ENCODE data around the gene HNF1B.
A peak's percentile ranks its signal among the peaks of the same experiment; 100 is the strongest.

The HNF1B gene

DNA sequence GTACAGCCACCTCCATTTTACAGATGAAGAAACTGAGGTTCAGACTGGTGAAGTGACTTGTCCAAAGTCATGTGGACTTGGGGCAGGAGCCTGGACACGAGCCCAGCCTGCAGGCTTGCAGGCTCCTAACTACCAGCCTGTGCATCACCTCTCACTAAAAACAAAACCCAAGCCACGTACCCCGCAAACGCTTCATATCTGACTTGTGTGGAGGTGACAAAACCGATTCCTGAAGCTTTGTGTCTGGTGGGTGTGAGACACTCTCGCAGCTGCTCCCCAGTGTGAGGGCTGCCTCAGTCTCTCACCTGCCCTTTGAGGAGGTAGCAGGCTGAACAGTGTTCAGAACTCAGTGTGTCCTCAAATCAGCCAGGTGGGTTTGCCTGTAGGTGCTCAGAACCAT is 8.4 kb downstream of the HNF1B start:
- no peak for DNase-seq (ENCODE audit: low read depth)

DNA sequence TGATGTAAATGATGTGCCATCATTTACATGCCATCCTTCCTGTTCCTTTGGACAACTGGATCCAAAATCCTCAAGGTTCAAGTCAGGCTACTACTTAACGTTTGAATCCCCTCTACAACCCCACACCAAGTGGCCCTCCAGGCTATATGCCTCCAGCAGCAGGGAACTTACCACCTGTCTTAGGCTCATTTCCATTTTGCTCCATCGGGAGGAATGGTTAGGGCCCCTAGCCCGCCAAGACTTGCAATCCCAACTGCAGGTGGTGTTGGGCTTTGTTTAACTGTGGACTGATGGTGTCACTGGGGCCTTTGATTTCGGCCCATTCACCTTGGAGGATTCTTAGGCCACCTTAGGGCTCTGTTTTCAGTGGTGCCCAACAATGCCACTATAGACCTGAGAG is 9.7 kb downstream of the HNF1B start:
- DNase-seq (ENCODE audit: low read depth) = no peak

DNA sequence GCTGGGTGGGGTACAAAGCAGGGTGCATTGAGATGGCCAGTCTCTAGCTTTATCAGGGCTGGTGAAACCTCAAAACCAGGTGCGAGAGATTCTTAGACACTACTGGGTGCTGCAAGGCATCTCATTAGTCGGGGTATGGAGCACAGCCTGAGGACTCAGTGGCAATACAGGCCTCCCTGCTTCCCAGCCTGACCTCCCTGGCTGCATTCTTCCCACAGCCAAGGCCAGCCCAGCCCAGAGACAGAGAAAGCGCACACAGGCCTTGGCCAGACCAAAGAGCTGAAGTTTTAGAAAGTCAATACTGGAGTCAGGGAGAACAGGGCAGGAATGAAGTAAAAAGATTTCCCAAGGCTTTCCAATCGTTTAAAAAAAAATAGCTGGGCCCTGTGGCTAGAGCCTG is 12.5 kb downstream of the HNF1B start:
- DNase-seq (ENCODE audit: low read depth) = no peak

DNA sequence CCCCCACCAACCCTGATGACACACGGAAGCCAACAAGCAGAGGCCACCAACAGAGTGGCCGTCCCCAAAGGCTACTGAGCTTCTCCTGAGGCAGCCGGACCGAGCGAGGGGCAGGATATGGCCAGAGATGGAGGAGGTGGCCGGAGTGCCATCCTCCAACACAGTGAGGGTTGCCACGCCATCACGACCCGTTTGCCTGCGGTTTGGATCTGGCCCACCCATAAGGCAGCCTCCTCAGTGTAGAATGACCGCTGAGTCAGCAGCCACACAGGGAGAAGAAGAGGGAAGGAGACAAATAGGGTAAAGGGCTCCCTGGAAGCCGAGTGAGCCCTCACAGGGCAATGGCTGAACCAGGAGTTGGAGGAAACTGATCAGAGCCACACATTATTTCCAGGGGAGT is 13.8 kb downstream of the HNF1B start:
- DNase-seq (ENCODE audit: low read depth) = no peak

DNA sequence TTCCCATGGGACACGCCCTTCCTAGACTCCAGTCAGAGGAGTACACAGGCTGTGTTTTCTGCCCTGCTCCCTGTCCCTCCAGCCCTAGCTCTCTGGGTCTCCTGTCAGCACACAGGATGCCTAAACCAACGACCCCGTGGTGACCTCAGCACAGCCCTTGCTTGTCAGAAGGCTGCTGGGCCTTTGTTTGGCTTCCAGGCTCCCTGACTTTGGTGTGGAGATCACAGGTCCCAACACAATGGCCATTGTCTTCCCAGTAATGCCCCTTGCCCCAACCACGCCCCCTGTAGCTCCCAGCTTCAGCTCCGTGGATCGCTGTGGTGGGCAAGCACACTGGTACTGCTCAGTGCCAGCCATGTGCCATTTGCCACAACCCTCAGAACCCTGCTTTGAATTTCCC is 15.0 kb downstream of the HNF1B start:
- DNase-seq (ENCODE audit: low read depth) = no peak

DNA sequence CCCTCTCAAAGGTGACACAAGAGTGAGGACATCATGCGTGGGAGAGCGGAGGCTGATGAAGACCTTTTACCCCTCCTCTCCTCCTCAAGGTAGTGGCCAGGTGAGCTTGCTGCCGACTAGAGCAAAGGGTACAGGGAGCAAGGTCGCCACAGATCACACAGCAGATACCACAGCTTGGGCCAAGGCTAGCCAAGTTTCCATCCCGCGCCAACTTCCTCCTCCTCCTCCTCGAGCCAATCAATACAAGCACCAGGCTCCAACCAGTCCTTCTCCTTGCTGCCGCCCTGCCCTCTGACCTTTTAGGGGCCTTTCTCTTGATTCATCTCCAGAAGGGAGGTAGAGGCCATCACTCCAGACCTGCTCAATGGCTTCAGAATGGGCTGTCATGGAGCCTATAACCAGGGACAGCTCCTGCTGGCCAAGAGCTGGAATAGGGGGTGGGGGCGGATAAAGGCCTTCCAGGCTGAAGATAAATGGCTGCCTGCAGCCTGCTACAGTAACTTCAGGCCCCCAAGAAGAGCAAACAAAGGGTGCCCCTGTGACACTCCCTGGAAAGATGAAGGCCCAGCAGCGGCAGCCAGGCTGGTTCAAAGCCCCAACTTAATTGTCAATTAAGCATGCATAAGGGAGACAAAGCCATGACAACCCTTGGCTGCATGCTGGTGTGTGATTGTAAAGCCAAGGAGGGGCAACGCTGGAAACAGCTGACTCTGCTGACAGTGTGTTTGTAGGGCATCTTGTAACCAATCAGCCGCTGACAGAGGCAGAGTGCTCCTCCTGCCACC is 17.8 kb downstream of the HNF1B start:
- no peak for DNase-seq (ENCODE audit: low read depth)

DNA sequence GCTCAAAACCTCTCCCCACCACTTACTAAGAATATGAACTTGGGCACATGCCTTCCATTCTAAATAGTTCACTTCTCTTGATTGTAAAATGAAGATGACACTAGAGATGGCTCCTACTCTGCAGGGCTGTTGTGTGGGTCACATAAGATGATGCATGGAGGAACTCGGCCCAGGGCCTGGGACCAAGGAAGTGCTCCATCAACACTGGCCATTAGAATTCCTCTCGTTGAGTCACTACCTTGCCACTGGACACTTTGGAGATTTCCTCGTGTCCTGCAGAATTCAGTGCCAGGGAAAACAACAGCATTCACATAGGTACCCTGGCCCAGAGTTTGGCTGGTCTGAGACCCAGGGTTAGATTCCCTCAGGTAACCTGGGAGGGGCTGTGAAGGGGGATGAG is 18.6 kb downstream of the HNF1B start:
- DNase-seq (ENCODE audit: low read depth) = no peak

DNA sequence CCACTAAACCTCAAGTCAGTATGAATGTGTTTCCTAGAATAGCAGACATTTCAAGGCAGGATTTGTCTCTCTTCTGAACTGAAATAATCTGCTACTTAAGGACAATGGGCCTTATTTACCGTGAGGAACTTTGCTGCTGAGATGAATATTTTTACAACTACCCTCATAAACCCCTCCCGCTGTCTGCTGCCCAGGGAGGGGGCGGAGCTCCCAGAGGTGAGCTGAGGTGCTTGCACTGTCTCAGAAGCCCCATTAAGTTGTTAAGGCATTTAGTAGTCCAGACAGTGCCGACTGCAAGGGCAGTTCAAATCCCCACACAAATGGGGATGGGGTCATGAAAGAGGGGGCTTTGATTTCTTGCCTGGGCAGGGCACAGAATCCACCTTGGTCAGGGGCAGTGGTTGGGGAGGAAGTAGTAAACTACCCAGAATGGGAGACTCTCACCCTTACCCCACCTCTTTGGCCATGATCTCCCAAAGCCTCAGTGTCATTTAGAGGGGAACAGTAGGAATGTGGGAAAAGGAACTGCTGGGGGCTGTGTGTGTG is 19.2 kb downstream of the HNF1B start:
- no peak for DNase-seq (ENCODE audit: low read depth)

DNA sequence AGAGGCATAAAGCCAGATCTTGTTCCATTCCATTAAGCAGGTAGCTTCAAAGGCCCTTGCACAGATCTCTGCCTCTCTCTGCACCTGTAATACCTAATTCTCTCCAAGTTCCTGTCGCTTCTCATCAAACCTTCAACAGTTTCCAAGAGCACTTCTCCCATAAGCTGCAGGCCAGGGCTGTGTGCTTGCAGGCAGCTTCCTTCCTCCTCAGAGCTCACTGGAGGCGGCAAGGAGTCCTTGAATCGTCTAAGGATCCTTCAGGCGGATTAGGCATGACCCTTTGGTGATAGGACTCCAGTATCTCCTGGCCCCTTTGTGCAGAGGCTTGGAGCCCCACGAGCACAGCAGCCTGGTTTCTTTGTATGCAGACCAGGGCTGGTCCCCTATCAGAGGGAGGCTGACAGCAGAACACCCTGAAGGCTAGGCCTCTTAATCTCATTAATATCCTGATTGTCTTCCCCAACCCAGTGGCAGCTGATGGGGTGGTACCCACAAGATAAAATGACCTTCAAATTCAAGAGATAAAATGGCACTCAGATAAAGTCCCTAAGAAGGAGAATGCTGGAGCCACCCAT is 19.8 kb downstream of the HNF1B start:
- no peak for DNase-seq (ENCODE audit: low read depth)

DNA sequence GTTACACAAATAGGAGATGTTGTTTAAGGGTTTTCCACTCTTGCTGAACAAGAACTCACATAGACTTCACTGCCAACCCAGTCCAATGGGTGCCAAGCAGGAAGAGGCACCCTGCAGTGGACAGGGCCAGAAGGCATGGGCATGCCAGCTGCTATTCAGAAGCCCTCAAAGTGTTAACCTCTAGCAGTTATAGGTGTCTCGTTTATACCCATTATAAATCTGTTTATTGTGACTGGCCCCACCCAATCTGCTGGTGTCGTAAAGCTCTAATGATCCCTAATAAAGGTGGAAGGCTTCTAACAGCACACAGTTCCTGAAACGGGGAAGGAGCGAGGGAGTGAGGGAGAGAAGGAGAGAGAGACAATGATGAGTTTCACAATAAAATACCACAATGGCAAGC is 23.9 kb downstream of the HNF1B start:
- DNase-seq (ENCODE audit: low read depth) = no peak

DNA sequence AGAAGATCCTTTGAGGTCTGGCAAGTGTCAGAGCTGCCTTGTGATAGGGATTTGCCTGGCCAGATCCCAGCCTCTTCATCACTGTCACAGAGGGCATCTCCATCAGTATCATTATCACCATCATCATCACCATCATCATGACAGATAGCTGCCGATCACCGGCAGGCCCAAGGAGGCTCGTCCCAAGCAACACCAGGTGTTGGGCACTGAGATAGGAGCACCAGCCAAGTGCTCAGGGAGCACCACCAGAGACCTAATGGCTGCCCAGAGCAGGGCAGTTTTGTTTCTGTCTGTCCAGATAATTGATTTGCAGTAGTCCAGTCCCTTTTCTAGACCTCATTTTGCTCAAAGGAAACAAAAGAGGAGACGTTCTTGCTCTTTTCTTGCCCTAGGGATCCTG is 25.0 kb downstream of the HNF1B start:
- DNase-seq (ENCODE audit: low read depth) = no peak

DNA sequence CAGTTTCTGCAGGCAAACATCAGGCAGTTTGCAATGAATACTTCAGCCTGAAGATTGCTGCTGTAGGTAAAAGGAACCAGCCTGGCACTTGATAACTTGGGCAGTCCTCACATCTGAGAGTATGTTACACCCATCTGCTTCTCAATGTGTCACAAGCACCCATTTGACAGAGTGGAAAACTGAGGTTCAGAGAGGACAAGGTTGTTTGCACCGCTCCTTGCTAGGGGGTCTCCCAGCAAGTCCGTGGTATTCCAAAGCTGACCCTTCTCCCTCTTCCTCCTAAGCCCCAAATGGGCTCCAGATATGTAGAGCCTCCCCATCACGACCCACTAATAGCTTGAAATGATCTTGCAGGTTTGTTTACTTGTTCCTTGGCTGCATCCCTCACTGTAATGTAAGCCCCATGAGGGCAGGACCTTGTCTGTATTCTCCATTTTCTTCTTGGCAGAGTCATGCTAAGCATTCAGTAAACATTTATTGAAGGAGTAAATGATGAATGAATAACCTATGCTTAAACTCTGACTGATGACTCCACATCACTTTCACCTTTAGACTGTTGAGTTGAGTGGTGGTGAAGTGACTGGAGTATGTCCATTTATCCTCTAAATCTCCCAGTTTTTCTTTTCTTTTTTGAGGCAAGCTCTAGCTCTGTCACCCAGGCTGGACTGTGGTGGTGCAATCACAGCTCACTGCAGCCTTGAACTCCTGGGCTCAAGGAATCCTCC is 26.4 kb downstream of the HNF1B start:
- DNase-seq (ENCODE audit: low read depth) = no peak

DNA sequence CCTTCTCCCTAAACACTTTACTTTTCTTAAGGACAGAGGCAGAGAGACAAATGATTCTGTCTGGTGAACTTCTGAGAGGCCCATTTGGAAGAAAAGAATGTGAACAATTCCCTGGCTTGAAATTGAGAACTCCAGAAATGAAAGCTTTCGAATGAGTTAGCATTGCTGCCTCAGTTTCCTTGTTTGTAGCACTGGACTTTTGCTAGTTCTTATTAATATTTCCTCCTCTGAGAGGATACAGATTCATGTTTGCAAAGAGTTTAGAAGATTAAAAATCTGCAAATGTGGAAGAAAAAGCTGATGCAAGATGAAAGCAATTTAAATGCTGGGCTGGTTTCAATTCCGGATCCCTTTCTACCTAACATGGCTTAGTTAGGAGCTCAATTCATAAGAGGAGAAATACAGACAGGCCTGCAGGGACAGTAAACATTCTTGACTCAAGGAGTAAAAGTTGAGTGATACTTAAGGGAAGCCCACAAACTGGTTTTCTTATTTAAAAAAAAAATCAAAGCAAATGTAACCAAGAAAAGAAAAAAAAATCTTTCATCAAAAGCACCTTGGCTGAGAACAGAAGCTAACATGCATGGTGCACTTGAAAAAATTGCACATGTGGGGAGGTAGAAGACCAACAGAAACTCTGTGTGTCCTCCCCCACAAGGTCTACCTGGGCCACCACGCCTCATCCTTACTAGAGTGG is 27.1 kb downstream of the HNF1B start:
- DNase-seq (ENCODE audit: low read depth) = no peak

DNA sequence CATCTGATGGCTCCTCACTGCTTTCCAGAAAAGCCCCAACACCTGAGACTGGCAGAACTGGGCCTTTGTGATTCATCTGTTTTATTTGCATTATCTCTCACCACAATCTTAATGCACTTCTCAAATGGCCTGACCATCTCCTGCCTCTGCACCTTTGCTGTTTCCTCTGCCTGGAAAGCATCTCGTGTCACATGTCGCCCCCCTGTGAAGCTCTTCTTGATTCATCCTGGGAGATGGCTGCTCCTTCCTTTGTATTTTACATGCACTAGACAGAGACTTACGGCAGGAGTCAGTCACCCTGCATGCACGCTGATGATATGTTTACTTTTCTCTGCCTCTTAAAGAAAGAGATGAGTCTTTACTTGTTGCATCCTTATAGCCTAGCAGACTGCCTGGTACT is 30.0 kb downstream of the HNF1B start:
- no peak for DNase-seq (ENCODE audit: low read depth)

DNA sequence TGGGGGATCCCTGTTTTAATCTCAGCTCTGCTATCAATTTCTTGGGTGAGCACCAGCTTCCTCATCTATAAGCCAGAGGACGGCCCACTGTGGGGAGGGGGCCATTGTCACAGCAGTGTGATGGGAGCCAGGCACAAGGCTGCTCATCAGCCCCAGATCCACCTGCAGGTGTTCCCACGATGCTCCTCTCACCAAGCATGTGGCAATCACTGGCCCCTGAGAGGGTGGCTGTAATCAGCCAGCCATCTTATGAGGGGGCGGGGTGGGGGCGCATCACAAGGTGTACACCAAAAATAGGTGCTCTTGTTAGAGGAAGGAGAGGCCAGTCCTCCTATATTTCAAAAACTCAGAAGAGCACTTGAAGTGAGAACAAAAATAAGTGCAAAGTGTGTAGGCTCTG is 31.2 kb downstream of the HNF1B start:
- DNase-seq (ENCODE audit: low read depth) = no peak

DNA sequence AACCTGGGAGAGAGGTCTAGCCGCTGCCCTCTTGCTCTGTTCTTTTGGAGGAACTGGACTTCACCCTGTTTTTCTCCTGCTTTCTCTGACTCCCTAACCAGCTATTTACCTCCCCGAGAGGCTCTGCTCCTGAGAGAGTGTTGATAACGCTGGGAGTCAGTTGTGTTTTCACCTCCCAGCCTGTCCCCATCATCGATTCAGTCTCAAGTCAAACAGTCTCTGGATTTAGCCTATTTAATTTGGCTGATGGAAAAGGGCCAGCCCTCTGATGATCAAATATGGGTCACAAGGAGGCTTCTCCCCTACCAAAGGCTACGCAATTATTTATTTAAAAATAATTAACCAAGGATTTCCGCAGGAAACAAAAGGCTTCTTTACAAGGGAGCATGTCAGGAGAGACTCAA is 31.8 kb downstream of the HNF1B start:
- DNase-seq (ENCODE audit: low read depth) = no peak

DNA sequence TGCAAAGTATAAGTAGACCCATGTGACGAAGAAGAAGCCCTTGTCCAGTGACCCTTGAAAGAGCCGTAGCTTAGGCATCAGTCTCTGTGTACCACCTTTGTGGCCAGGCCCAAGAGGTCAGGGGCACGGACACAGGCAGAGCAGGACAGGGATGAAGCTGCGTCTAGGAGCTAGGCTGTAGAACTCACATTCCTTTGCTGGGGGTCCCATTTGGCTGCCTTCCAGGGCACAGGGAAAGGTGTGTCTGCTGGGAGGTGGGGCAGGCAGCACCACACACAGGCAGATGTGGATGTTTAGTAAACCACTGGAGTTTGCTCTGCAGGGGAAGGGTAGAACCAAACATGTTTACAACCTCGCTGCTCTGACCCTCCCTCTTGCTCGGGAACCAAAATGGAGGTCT is 33.7 kb downstream of the HNF1B start:
- DNase-seq (ENCODE audit: low read depth) = no peak

DNA sequence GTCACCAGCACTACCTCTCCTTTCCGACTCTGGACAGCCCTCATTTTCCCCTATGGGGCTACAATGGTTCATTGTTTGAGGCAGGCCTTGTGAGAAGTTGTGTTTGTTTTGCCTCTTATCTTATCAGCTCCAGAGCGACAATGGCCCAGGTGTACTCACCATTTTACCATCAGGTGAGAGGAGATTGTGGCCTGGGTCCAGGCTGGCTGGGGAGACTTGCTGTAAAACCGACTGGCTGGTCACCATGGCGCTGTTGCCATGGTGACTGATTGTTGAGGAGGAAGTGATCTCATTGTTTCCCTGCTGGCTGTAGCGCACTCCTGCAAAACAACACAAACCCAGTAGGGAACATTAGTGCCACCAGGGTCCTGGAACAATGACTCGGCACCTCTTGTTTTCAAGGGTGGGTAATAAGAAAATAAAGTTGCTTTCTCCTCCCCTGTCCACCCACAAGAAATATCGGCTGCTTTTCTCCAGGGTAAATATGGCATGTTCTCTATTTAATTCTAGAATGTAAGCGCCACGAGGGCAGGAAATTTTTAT is 34.4 kb downstream of the HNF1B start:
- peak; percentile 60 for DNase-seq (ENCODE audit: low read depth)

DNA sequence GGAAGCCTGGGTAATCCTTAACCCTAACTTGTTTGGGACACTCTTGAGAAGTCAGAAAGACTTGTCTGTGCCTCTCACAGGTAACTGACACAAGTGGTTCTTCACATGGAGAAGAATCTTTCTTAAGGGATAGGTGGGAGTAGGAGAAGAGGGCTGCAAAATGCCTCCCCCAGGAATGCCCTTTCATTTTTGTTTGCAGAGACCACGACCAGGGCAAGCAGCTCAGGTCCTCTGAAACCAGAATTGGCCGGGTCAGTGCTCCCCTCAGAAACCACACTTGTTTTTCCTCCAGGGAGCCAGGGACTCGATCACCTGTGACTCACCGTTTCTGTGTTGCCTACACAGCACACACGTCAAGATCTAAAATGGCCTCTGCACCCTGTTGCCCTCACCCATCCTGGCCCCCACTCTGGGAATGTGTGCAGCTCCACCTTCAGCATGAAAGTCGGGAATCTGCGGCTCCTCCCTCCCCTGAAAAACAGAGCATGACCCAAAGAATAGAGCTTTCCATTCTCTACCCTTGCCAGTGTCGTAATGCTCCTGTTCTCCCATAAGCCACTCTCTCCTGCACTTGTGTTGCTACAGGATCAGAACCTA is 36.1 kb downstream of the HNF1B start:
- peak; percentile 27 for DNase-seq (ENCODE audit: low read depth)

DNA sequence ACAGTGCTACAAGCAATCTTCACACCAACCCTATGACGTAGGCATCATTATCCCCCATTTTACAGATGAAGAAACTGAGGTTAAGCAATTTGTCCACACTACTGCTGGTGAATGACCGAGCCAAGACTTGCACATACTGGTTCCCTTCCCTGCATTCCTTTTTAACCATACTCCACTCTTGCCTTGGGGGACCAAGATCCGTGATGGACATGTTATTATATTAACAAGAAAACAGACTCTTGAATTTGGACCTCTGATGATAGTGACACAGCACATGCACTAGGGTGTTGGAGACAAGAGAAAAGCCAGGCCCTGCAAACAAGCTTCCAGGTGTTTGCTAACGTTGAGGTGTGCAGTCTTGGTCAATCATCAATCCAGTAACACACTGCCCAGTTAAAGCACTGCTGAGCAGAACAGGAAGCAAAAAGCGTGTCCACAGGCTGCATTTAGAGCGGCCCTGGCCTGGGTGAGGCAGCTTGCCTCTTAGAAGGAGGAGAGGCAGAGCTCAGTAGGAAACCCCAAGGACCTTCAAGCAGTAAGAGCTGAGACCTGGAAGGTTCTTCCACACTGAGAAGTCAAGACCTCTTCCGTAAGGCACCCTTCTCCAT is 36.7 kb downstream of the HNF1B start:
- DNase-seq (ENCODE audit: low read depth) = no peak

DNA sequence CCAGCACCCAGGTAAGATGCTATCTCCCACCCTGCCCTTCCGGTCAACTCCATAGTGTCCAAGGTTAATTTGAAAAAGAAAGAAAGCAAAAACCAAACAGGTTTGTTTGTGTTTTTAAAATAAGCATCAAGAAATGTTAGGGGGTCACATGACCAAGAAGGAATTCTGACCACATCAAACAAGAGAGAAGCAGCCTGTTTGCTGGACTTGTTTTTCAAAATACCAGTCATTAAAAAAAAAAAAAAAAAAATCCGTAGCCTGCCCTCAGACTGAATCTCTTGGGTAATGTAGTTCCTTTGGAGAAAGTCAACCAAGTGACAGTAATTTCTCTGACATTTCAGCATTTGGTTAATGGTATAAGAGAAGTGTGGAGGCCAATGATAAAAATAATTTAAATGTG is 38.4 kb downstream of the HNF1B start:
- DNase-seq (ENCODE audit: low read depth) = no peak
